Measurements from ENCODE around the gene ZNF335.
"Not testable (repeated sequence)": the region's sequence is repeated elsewhere in the genome, so short reads cannot be mapped to it uniquely, and the experiment has no call there.

Gene ZNF335

DNA sequence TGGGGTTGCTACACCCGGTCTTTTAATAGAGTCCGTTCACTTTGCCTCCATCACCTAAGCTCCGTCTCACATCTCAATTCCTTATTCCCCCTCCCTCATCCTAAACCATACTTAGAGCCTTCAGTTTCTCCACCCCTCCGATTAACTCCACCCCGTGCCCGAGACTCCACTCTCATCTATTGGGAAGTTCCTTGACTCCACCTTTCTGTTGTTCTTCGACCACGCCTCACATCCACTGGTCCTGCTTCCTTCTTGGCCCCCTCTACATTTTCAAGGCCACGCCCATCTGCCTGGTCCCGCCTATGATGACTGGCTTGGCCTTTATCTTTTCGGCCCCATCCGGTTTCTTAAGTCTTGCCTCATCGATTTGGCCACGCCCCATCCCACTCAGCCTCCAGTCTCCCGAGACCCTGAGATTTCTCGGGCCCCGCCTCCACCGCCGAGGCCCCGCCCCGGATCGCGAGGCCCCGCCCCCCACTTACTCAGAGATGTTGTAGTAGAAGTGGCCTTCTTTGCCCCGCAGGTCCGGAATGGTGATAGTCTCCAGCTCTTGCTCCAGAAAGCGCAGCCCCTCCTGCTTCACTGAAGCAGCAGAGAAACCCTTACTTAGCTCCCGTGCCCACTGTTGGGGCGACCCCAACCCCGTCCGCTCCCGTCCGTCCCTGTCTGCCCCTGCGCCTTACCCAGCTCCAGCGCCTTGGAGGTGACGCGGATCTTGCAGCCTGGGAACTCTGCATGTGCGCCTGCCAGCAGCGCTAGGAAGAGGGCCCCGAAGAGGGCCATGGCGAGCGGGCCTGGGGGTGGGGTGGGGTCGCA lies 61.1 kb downstream of the ZNF335 start:
- peak; percentile 91 for DNase-seq (ENCODE audit: low read depth)

DNA sequence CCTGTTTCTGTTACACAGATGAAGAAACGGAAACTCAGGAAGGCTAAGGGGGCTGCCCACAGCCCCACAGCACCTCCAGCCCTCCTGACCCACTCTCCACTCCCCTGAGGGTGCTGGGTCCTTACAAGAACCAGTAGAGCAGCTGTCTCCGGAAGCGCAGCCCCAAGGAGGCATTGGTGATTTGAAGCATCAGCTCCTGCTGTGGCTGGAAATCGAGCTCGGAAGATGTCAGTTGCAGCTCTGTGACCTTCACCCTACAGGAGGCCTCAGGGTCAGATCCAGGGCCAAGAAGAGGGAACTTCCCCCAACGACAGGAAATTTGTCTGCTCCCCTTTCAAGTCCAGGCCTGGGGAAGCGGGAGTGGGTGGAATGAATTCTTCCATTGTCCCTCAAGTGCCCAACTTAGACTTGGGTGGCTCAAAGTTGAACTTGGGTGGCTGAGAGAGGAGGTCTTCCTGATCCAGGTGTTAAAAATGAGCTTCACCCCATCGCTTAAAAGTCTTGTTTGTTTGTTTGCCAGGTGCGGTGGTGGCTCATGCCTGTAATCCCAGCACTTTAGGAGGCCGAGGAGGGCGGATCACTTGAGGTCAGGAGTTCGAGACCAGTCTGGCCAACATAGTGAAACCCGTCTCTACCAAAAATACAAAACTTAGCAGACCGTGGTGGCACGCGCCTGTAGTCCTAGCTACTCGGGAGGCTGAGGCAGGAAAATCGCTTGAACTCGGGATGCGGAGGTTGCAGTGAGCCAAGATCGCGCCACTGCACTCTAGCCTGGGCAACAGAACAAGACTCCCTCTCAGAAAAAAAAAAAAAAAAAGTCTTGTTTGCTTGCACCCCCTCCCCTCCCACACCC lies 62.0 kb downstream of the ZNF335 start:
- DNase-seq (ENCODE audit: low read depth): no peak

DNA sequence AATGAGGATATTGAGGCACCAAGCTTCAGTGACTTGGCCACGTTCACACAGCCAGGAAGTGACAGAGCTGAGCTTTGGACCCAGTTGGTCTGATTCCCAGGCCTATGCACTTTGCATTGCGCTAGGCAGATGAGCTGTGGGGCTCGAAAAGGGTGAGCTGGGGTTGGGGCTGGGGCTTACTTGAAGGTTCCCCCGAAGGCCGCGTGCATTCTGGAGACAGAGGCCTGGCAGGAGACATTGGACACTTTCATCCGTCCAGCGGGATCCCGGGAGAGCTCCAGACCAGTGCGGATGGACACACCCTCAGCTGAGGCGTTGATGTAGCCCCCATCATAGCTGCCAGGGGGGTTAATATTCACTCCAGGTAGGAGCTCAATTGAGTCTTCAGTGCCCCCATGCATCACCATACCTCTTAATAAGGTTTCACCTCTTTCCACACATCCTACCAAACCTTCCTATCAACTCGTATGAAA lies 62.6 kb downstream of the ZNF335 start:
- no peak for DNase-seq (ENCODE audit: low read depth)

DNA sequence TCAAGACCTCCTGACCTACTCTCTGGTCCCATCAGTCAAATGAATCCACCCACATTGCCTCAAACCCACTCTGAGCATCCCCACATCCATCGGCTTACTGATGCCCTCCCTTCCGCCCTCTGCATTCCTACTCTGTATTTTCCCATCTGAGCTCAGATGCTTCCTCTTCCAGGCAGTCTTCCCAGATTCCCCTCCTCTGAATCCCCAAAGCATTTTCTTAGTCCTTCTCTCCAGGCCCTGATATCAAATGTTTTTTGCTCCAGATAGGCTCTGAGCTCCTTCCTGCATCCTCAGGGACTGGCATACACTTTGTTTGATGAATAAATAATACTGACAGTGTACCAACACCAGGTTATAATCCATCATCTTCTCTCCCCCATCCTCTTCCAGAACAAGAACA lies 63.9 kb downstream of the ZNF335 start:
- DNase-seq (ENCODE audit: low read depth): no peak

DNA sequence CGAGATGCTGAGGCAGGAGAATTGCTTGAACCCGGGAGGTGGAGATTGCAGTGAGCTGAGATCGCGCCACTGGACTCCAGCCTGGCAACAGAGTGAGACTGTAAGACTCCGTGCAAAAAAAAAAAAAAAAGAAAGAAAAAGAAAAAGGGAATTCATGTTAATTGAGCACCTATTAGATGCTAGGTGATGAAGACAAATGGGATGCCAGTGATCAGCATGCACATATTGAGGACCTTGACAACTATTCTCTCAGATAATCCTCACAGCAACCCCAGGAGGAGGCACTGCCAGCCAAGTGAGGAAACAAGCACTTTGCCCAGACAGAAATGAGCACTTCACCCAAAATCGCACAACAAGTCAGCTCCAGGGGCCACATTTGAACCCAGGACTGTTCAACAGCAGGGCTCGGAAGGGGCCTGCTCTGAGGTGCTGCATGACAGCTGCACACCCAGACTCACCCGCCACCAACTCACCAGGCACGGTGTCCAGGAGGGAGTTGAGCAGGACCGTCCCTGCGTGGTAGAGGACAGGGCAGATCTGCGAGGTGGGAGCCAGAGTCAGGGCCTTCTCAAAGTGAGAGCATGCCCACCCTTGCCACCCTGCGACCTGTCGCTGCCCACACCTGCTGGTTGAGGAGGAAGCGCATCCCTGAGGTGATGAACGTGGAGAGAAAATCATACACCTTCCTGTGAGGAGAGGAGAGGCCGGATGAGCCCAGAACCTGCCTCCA lies 64.6 kb downstream of the ZNF335 start:
- DNase-seq (ENCODE audit: low read depth): no peak

DNA sequence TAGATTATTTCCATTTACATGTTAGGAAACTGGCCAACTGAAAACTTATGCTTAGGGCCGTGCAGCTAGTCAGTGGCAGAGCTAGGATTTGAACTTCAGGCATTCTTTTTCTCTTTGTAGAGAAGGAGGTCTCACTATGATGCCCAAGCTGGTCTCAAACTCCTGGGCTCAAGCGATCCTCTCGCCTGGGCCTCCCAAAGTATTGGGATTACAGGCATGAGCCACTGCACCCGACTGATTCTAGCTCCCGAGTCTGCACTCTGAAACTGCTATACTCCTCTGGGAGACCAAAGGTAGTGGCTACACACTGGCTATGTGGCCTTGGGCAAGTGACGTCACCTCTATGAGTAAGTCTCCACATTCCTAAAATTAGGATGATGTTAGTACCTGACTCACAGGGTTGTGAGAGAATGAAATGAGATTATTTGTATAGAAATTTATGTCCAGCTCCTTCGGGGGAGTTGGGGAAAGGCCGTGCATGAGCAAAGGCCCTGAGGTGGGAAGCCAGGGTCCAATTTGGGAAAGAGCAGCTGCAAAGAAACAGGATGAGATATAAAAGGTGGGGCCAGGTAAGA lies 66.4 kb downstream of the ZNF335 start:
- no peak for DNase-seq (ENCODE audit: low read depth)

DNA sequence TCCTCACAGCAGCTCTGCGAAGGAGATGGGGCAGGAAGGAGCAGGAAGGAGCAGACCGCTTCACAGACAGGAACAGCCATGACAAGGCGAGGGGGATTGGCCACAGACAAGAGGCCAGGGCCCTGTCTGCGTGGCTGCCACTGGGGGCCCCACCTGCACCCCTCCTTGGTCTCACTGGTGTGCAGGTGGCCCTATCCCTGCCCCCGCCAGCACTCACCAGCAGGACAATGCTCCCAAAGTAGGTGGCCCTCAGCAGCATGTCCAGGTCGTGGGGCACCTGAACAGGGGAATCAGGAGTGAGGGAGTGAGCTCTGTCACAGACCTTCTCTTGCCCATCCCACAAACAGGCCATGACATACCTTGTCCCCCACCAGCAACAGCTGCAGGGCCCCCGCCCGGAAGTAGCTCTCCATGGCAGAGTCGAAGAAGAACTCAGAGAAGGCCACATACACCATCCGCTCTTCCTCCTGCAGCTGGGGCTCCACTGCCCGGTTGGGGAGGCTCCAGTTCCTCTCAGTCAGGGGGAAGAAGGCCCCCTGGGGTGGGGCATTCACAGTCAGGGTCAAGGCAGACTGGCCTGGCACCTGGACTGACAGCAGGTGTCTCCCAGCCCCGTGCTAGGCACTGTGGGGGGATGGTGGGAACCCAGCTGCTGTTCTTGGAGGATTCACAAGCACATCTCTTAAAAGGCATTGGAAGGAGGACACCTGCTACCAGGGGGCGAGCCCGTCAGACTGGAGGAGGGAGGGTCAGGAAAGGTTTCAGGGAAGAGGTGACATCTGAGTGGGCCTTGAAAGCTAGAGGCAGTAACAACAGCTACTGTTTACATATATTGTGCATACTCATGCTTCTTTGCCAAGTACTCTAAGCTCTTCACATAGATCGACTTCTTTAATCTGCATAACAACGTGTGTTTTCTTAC lies 67.2 kb downstream of the ZNF335 start:
- DNase-seq (ENCODE audit: low read depth): no peak

DNA sequence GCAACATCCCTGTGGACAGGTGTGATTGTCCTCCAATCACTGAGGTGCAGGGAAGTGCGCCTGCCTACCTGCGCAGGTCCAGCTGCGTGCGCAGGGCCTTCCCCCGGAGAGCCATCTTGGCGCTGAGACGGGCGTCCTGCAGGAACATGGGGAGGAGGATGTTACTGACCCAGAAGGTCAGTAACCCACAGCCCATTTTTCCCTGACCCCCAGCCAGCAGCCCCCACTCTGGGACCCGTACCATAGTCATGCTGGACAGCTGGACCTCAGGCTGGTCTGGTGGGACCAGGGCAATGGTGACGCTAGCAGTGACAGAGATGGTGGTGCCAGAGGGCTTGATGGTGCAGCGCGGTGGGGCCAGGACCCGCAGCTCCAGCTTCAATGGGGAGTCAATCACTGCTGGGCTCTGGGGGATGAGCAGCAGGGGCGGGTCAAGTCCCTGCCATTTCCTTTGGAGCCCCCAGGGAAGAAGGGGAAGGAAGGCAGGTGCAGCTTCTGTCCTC lies 69.8 kb downstream of the ZNF335 start:
- DNase-seq (ENCODE audit: low read depth): no peak

DNA sequence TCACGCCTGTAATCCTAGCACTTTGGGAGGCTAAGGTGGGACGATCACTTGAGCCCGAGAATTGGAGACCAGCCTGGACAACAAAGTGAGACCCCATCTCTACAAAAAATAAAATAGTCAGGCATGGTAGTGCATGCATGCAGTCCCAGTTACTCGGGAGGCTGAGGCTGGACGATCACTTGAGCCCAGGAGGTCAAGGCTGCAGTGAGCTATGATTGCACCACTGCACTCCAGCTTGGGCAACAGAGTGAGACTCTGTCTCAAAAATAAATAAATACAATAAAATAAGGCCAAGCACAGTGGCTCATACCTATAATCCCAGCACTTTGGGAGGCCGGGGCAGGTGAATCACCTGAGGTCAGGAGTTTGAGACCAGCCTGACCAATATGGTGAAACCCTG lies 70.7 kb downstream of the ZNF335 start:
- not testable (repeated sequence) for DNase-seq (ENCODE audit: low read depth)

DNA sequence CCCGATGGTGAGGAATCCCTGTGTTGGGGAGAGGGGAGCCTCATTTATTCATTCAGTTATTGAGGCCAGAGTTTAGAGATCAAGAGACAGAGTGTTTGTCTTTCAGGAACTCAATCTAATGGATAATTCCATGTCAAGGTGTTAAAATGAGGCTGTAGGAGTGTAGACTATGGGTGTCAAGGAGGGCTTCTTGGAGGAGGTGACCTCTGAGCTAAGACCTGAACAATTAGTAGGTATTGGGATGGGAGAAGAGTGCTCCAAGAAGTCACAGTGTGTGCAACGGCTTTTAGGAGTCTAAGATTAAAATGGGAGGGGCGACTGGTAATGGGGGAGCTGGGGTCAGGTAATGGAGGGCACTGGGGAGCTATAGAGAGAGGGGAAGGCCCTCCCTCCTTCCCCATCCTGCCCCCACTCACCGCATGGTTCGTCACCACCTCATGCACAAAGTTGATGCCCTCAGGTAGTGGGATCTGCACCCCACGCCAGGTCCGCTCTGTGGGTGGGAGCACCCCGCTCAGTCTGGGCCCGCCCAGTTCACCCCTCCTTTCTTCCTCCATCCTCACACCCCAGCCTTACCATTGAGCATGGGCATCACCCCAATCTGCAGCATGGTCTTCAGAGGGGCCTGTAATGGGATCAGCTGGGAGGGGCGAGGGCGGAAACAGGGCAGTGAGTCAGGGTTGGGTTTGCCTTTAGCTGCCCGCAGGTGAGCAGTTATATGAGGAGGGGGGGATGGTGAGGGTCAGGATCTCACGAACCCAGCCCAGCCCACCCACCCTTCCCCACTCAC lies 72.8 kb downstream of the ZNF335 start:
- DNase-seq (ENCODE audit: low read depth): no peak
